OCI-LY1 (cell line): ENCODE data around the gene PIM3.

ENCODE experiments used
- CTCF ChIP-seq: fragments of 200-600 bp; sonication (generic), shearing (Covaris generic); IDR thresholded peaks from 2 replicates; pipeline ENCODE4 v1.5.1; 2017; ENCODE audit warnings: mild to moderate bottlenecking, antibody characterized with exemption, low read length, moderate library complexity, mixed read lengths
- EZH2 ChIP-seq: fragments of 200-600 bp; sonication (generic), shearing (Covaris generic); IDR thresholded peaks from 2 replicates; pipeline ENCODE4 v1.8.0; 2017; ENCODE audit warnings: borderline replicate concordance, mixed run types, mild to moderate bottlenecking, antibody characterized with exemption, low read length, moderate library complexity, mixed read lengths

GRCh38 chr22:49966774-49967705, 6.5 kb downstream of the PIM3 start:
- TF ChIP-seq CTCF = no peak
- TF ChIP-seq EZH2 = no peak
